ENCODE measurements around the gene TGM6.

TGM6 gene

DNA sequence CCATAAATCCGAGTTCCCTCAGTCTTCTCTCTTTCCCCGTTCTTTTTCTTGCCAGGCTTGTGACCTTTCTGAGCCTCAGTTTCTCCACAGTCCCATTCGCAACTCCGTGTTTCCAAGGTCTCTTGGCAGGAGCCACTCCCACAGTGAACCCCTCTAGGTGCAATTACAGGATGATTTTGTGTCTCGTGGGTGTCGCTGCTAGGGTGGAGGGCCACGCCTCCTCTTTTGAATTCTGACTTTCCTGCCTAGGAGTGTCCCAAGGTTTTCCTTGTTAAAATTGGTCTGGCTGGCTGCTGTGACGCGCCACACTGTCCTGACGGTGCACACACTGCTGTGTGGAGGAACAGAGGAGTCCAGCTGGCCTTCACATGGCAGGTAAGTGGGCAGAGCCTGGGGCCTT is at the start of gene TGM6:
TSS of gene TGM6 (plus strand) at position 301 of the 400 bp plus-strand sequence. CDS start at position 369, 68 bp downstream.
- no peak for DNase-seq (ENCODE audit: low read depth in 2 of 2)

GRCh38 chr20:2331106-2331505 is 49.6 kb upstream of the TGM6 start:
- no peak for DNase-seq (ENCODE audit: low read depth in 2 of 2)

DNA sequence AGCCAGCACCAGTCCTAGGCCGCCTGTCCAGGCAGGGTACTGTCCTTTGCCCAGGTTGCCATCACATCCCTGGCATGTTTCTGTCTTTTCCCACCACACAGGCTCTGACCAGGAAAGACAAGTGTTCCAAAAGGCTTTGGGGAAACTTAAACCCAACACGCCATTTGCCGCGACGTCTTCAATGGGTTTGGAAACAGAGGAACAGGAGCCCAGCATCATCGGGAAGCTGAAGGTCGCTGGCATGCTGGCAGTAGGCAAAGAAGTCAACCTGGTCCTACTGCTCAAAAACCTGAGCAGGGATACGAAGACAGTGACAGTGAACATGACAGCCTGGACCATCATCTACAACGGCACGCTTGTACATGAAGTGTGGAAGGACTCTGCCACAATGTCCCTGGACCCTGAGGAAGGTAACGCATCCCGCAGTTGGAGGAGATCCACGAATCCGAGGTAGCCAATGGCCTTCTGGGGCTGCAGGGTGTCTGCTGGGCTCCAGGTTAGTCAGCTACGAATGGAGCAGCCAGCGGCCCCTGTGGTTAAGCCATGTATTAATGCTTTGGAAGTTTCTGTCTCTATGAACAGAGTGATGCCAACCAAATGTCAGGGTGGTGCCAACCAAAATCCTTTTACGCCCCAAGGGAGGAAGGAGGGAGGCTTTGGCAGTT is 48.7 kb upstream of the TGM6 start:
- DNase-seq (ENCODE audit: low read depth in 2 of 2), result no peak

DNA sequence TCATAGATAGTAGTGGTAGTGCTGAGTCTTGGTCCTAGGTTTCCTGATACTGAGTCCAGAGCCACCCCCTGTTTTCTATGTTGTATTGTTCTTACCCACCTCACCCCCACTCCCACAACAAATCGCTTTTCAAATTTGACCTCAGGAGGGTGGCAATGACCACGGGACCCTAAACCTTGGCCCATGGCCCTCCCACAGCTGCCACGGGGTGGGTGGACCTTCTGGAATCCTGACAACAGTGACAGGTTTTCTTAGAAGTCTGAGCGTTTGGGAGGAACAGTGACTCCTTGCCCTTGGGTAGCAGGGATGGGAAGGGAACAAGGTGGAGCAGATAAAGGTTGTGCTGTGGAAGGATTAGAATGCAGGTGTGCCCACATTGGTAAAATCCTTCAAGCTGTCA is 48.0 kb upstream of the TGM6 start:
- DNase-seq (ENCODE audit: low read depth in 2 of 2), result no peak

- no peak for DNase-seq (ENCODE audit: low read depth in 2 of 2)
Measured at GRCh38 chr20:2333821-2334220, 46.9 kb upstream of the TGM6 start.

GRCh38 chr20:2335096-2335870 is 45.4 kb upstream of the TGM6 start:
- DNase-seq (ENCODE audit: low read depth in 2 of 2), result no peak

GRCh38 chr20:2336471-2336870 is 44.2 kb upstream of the TGM6 start:
- DNase-seq (ENCODE audit: low read depth in 2 of 2), result no peak

GRCh38 chr20:2337142-2337541 is 43.6 kb upstream of the TGM6 start:
- no peak for DNase-seq (ENCODE audit: low read depth in 2 of 2)

DNA sequence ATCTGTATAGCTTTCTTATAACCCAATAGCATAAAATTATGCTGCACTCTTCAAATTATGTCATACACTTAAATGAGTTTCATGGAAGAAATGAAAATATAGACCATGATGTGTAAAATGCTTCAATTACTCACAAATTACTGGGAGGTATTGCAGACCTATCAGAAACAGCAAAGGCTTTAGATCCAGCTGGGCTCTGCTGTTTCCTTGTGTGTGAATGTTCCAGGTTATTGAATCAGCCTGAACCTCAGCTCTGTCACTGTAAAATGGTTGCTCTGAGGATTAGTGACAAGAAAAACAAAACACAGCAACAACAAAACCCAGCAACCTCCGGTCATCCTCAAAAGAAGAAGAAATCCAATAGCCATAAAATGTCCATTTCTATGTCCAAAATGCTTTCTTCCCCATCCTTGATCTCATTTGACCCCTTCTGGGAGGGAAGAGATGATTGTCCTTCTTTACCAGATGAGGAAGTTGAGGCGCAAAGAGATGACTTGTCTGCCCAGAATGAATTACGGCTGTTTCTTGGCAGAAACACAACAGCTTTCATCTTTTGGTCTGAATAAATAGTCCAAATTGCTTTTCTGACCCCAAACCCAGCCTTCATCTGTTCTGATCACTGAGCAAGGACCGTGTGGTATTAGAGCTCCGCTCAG is 42.2 kb upstream of the TGM6 start:
- no peak for DNase-seq (ENCODE audit: low read depth in 2 of 2)

DNA sequence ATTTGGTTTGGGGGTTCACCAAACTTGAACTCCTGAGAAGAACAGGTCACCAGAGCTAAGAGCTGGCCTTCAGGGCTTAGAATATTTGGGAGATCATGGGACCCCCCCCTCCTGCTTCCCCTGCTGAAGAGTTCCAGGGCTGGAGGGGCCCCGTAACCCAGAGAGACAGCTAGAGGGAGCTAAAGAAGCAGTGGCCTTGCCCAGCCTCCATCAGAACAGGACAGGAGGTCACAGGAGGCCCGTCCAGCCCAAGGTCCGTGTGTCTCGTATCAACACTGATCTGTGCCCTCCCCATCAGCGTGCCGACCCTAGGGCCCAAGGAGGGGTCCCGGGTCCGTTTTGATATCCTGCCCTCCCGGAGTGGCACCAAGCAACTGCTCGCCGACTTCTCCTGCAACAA is 40.6 kb upstream of the TGM6 start:
- DNase-seq (ENCODE audit: low read depth in 2 of 2), result no peak

DNA sequence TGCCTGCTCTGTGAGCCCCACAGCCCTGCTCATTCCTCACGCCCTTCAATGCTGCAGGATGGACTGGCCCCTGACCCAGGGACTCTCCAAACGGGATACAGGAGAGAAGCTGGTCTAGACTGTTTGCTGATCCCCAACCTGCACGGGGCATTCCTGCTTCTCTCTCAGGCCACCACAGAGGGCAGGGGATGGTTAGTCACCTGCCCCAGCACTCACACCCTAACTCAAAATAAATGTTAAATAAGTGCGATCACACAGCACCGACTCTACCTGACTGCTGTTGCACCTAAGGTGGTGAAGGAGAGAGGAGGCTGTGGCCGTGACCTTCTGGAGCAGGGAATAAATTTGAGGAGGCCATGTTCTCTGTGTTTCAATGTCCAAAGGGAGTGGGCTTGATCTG is 39.9 kb upstream of the TGM6 start:
- DNase-seq (ENCODE audit: low read depth in 2 of 2), result no peak

- DNase-seq (ENCODE audit: low read depth in 2 of 2), result no peak
Measured at GRCh38 chr20:2341336-2341735, 39.4 kb upstream of the TGM6 start.

DNA sequence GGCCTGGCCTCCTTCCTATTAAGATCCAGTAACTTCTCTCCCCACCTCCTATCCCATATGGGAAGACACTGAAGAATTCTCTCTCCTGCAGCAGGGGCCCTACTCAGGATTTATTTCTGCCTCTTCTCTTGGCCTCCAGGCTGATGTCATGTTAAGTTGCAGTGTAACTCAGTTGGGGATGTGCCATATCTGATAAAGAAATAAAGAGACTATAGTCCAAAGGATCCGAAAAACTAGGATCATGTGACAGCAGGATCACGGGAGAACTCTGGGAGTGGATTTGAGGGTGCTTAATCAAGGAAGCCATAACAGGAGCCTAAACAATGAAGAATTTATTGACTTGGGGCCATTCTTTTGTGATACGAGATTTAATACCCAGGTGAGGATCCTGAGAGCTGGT is 38.5 kb upstream of the TGM6 start:
- DNase-seq (ENCODE audit: low read depth in 2 of 2), result no peak

GRCh38 chr20:2346188-2346587 is 34.5 kb upstream of the TGM6 start:
- DNase-seq (ENCODE audit: low read depth in 2 of 2), result no peak

DNA sequence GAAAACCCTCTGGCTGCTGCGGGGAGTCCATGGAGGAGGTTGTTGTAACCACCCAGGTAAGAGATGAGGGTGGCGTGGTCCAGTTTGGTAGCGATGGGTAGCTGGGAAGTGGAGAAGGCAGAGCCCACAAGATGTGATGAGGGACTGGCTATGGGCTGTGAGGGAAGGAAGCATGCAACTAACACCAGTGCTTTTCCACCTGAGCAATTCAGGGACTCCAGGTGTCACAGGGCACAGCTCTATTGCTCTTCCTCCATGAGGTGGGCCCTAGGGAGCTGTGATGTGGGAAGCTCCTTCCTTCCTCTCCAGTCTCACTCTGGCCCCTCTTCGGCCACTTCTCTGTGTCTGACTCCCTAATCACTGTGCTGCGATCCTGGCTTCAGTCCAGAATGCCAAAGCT is 32.4 kb upstream of the TGM6 start:
- no peak for DNase-seq (ENCODE audit: low read depth in 2 of 2)

GRCh38 chr20:2349801-2350200 is 30.9 kb upstream of the TGM6 start:
- no peak for DNase-seq (ENCODE audit: low read depth in 2 of 2)

GRCh38 chr20:2350606-2351005 is 30.1 kb upstream of the TGM6 start:
- DNase-seq (ENCODE audit: low read depth in 2 of 2), result no peak

- DNase-seq (ENCODE audit: low read depth in 2 of 2), result no peak
Measured at GRCh38 chr20:2353231-2353630, 27.5 kb upstream of the TGM6 start.

DNA sequence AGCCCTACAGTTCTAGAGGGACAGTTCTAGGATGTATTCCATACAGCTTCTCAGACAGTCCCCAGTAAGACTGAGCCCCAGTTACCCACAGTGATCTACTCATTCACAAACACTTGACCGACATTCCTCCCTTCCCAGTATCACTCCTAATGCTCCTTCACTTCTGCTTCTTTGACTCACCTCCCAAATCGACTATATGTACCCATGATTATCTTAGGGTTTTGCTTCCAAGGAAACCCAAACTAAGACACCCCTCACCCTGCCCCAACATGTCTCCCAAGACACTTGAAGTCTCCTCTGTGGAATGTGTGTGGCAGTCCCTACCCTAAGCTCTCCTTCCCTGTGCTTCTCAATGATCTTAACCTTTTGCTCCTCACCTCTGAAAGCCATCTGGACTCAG is 23.6 kb upstream of the TGM6 start:
- DNase-seq (ENCODE audit: low read depth in 2 of 2), result no peak

DNA sequence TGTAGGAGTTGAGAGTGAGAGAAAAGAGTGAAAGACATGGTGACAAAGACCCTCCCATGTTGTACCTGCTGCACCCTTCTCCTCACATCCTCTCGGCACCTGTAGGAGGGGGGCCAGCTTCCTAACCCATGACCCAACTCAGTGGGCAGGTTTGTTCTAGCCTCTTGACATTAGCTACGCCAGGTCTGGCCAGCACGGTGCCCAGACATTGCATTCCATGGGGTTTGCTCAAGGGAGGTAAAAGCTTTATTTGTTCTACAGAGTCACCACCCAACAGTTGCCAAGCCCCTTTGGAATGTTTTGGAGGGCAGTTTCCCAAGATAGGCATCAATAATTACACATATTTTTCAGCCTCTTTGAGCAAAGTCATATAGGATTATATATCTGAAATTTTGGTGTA is 22.7 kb upstream of the TGM6 start:
- DNase-seq (ENCODE audit: low read depth in 2 of 2), result no peak

- no peak for DNase-seq (ENCODE audit: low read depth in 2 of 2)
Measured at GRCh38 chr20:2361035-2361593, 19.6 kb upstream of the TGM6 start.

GRCh38 chr20:2363187-2363586 is 17.5 kb upstream of the TGM6 start:
- no peak for DNase-seq (ENCODE audit: low read depth in 2 of 2)

GRCh38 chr20:2363587-2363986 is 17.1 kb upstream of the TGM6 start:
- no peak for DNase-seq (ENCODE audit: low read depth in 2 of 2)
